Measurements from ENCODE around the gene DSCAML1. TPM values are rescaled to one million over a fixed set of nuclear protein-coding genes. Genes with fewer than 3 reads are reported as not detected.

Gene DSCAML1
- total and polyA plus RNA-seq, 2 donors, result 1.4 to 2.0 TPM

- Histone ChIP-seq H3K4me1 (ENCODE audit: insufficient read depth) (no peaks in the 10 kb centered on the region), H3K27ac (ENCODE audit: low read depth) (no peak overlapping the region), H3K36me3 (ENCODE audit: insufficient read depth) (no peaks in the 10 kb centered on the region), H3K4me3 (ENCODE audit: low read depth, low read length) (no peak overlapping the region)
- DNase-seq (ENCODE audit: extremely low spot score), result no peak
- 74% methylated on average over 11 of the region's 11 CpGs for WGBS
Measured at GRCh38 chr11:117427356-117427874, 369.6 kb downstream of the DSCAML1 start.

- Histone ChIP-seq H3K27ac (ENCODE audit: low read depth) (no peak overlapping the region), H3K4me1 (ENCODE audit: insufficient read depth) (no peaks in the 10 kb centered on the region), H3K4me3 (ENCODE audit: low read depth, low read length) (no peak overlapping the region), H3K36me3 (ENCODE audit: insufficient read depth) (no peaks in the 10 kb centered on the region)
- WGBS, result 82% methylated on average over 7 of the region's 7 CpGs
- no peak for DNase-seq (ENCODE audit: extremely low spot score)
Measured at GRCh38 chr11:117426941-117427340, 370.1 kb downstream of the DSCAML1 start.

- no peaks in the 10 kb centered on the region for H3K4me1 ChIP-seq (ENCODE audit: insufficient read depth)
- H3K4me3 ChIP-seq (ENCODE audit: low read depth, low read length), result no peak overlapping the region
- no peaks in the 10 kb centered on the region for H3K36me3 ChIP-seq (ENCODE audit: insufficient read depth)
- 4% methylated on average over 17 of the region's 17 CpGs for WGBS
- DNase-seq (ENCODE audit: extremely low spot score), result no peak
- no peak overlapping the region for H3K27ac ChIP-seq (ENCODE audit: low read depth)
Measured at GRCh38 chr11:117426297-117426685, 370.7 kb downstream of the DSCAML1 start.

DNA sequence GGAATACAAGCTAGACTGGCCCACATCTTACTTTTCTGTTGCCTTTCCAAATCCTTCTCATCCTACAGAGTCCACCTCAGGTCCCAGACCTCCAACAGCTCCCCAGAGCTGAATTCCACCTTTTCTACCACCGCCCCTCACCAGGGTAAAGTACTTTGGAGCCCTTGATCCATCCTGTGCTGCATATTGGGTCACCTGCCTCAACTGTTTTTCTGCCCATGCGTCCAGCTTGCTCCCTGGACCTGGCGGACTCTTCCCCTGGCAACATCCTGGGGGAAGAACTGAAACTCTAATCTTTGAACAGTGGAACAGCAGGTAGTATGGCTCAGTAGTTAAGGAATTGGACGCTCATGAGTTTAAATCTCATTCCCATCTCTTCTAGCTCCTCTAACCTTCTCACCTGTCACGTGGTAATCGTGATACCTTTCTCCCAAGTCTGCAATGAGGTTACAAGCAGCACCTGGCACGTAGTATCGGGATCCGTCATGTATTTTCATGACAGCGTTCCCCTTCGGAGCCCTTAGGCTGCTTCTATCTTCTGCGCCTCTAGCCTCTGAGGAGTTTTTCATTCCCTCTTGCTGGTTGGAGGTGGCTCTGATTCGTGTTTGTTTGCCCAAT lies 371.2 kb downstream of the DSCAML1 start:
- H3K36me3 ChIP-seq (ENCODE audit: insufficient read depth), result no peaks in the 10 kb centered on the region
- H3K4me3 ChIP-seq (ENCODE audit: low read depth, low read length), result no peak overlapping the region
- H3K4me1 ChIP-seq (ENCODE audit: insufficient read depth), result no peaks in the 10 kb centered on the region
- no peak for DNase-seq (ENCODE audit: extremely low spot score)
- no peak overlapping the region for H3K27ac ChIP-seq (ENCODE audit: low read depth)
- 54% methylated on average over 13 of the region's 13 CpGs for WGBS

GRCh38 chr11:117424781-117425180 lies 372.2 kb downstream of the DSCAML1 start:
- no peaks in the 10 kb centered on the region for H3K36me3 ChIP-seq (ENCODE audit: insufficient read depth)
- WGBS, result 65% methylated on average over 4 of the region's 4 CpGs
- no peak overlapping the region for H3K27ac ChIP-seq (ENCODE audit: low read depth)
- no peak overlapping the region for H3K4me3 ChIP-seq (ENCODE audit: low read depth, low read length)
- H3K4me1 ChIP-seq (ENCODE audit: insufficient read depth), result no peaks in the 10 kb centered on the region
- DNase-seq (ENCODE audit: extremely low spot score), result no peak

GRCh38 chr11:117423046-117423575 lies 373.9 kb downstream of the DSCAML1 start:
- no peaks in the 10 kb centered on the region for H3K4me1 ChIP-seq (ENCODE audit: insufficient read depth)
- no peak overlapping the region for H3K4me3 ChIP-seq (ENCODE audit: low read depth, low read length)
- WGBS, result 92% methylated on average over 14 of the region's 14 CpGs
- no peak overlapping the region for H3K27ac ChIP-seq (ENCODE audit: low read depth)
- DNase-seq (ENCODE audit: extremely low spot score), result no peak
- no peaks in the 10 kb centered on the region for H3K36me3 ChIP-seq (ENCODE audit: insufficient read depth)

DNA sequence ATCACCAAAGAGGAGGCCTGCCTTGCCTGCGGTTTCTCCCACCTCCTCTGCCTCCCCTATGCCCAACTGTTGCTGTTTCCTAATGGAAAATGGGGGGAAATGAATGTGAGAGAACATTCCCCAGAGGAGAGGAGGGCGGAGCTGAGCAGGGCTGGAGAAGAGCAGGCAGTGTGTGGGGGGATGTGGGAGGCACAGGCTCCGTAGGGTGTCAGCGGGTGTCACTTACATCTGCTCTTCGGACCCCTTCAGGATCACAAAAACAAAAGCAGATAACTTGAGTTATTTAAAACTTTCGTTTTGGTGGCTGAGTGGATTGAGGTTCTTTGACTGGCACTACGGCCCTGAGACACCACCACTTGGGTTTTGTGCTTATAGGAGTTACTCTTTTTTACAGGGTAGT lies 375.5 kb downstream of the DSCAML1 start:
- Histone ChIP-seq H3K36me3 (ENCODE audit: insufficient read depth) (no peaks in the 10 kb centered on the region), H3K4me3 (ENCODE audit: low read depth, low read length) (no peak overlapping the region), H3K27ac (ENCODE audit: low read depth) (no peak overlapping the region), H3K4me1 (ENCODE audit: insufficient read depth) (no peaks in the 10 kb centered on the region)
- 83% methylated on average over 7 of the region's 7 CpGs for WGBS
- no peak for DNase-seq (ENCODE audit: extremely low spot score)

DNA sequence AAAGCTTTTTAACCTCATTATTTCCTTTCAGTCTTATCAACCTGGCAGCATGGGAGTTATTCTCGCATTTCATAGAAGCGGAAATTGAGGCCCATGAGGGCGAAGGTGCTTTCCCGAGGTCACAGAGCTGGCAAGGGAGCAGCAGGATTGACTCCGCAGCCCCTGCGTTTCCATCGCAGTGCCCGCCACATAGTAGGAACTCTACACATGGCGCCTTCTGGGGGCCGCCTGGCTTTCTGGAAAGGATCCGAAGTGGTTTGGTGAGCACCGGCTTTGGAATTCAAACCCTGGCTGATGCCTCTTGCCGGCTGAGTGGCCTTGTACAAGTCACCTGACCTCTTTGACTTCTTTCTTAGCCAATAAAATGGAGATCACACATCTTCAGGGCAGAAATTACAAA lies 376.0 kb downstream of the DSCAML1 start:
- no peaks in the 10 kb centered on the region for H3K4me1 ChIP-seq (ENCODE audit: insufficient read depth)
- H3K27ac ChIP-seq (ENCODE audit: low read depth), result no peak overlapping the region
- no peak overlapping the region for H3K4me3 ChIP-seq (ENCODE audit: low read depth, low read length)
- H3K36me3 ChIP-seq (ENCODE audit: insufficient read depth), result no peaks in the 10 kb centered on the region
- DNase-seq (ENCODE audit: extremely low spot score), result no peak
- WGBS, result 82% methylated on average over 13 of the region's 13 CpGs

- Histone ChIP-seq H3K36me3 (ENCODE audit: insufficient read depth) (no peaks in the 10 kb centered on the region), H3K4me3 (ENCODE audit: low read depth, low read length) (no peak overlapping the region), H3K27ac (ENCODE audit: low read depth) (no peak overlapping the region), H3K4me1 (ENCODE audit: insufficient read depth) (no peaks in the 10 kb centered on the region)
- WGBS, result 96% methylated on average over 6 of the region's 6 CpGs
- DNase-seq (ENCODE audit: extremely low spot score), result no peak
Measured at GRCh38 chr11:117420598-117420997, 376.4 kb downstream of the DSCAML1 start.

- 89% methylated on average over 12 of the region's 12 CpGs for WGBS
- H3K36me3 ChIP-seq (ENCODE audit: insufficient read depth), result no peaks in the 10 kb centered on the region
- DNase-seq (ENCODE audit: extremely low spot score), result no peak
- H3K27ac ChIP-seq (ENCODE audit: low read depth), result no peak overlapping the region
- H3K4me3 ChIP-seq (ENCODE audit: low read depth, low read length), result no peak overlapping the region
- H3K4me1 ChIP-seq (ENCODE audit: insufficient read depth), result no peaks in the 10 kb centered on the region
Measured at GRCh38 chr11:117420143-117420485, 376.9 kb downstream of the DSCAML1 start.

DNA sequence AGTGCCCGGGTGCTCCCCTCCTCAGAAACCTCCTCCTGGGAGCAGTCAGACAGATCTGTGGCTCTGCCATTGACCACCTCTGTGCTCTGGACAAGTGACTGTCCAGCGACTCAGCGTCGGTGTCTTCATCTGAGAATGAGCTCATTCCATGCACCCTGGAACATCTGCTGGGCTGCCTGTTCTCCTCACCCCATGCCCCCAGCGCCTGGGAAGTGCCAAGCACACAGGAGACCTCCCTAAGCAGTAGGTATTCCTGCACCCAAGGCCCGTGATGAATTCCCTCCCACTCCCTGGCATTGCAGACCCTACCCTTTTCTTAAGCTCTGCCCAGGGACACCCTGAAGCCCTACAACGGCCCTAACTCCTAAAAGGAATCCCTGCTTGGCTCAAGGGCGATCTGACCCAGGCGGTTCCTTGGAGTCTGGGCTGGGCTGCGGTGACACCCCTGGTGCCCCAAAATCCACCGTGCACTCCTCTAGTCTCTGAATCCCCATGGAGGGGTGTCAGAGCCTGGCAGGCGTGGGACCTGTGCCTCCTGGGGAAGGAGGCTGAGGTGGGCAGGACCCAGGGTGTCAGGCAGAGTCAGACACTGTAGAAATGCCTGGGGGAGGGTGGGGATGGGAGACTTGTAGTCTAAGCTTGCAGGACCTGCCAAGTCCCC lies 377.4 kb downstream of the DSCAML1 start:
- no peaks in the 10 kb centered on the region for H3K36me3 ChIP-seq (ENCODE audit: insufficient read depth)
- no peak overlapping the region for H3K4me3 ChIP-seq (ENCODE audit: low read depth, low read length)
- H3K4me1 ChIP-seq (ENCODE audit: insufficient read depth), result no peaks in the 10 kb centered on the region
- H3K27ac ChIP-seq (ENCODE audit: low read depth), result no peak overlapping the region
- WGBS, result 82% methylated on average over 12 of the region's 12 CpGs
- no peak for DNase-seq (ENCODE audit: extremely low spot score)

DNA sequence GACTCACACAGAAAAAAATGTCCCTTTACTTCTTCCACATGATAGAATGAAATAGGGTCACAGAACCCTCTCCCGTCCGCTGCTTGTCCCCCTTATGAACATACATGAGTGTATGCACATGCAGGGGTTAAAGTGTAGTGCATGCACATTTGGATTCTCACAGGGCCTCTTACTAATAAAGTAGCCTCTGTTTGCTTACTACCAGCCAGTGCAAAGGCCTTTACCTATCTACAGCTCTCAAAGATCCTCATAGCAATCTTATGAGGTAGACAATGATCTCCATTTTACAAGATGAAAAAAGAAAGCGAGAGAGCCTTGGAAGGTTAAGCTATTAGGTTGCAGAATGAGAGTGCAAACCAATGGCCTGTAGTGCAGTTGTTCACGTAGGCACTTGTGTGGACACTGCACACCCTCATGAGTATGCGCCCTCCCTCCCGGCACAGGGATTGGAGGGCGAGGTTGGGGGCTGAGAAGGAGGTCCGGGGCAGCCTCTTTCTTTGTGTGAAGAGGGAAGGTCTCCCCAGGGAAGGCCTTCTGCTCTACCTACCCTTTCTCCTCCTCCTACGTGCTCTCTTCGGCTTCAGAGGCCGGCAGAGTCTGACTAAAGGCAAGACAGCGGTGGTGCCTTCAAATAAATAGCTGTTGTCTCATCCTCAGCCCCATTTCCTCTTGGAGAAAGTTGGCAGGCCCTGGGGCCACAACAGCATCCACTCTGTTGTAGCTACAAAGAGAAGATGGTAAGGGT lies 378.1 kb downstream of the DSCAML1 start:
- Histone ChIP-seq H3K4me1 (ENCODE audit: insufficient read depth) (no peaks in the 10 kb centered on the region), H3K27ac (ENCODE audit: low read depth) (no peak overlapping the region), H3K36me3 (ENCODE audit: insufficient read depth) (no peaks in the 10 kb centered on the region), H3K4me3 (ENCODE audit: low read depth, low read length) (no peak overlapping the region)
- 81% methylated on average over 12 of the region's 12 CpGs for WGBS
- DNase-seq (ENCODE audit: extremely low spot score), result no peak

GRCh38 chr11:117417856-117418255 lies 379.2 kb downstream of the DSCAML1 start:
- WGBS, result 84% methylated on average over 12 of the region's 12 CpGs
- no peaks in the 10 kb centered on the region for H3K36me3 ChIP-seq (ENCODE audit: insufficient read depth)
- DNase-seq (ENCODE audit: extremely low spot score), result no peak
- no peak overlapping the region for H3K4me3 ChIP-seq (ENCODE audit: low read depth, low read length)
- no peak overlapping the region for H3K27ac ChIP-seq (ENCODE audit: low read depth)
- no peaks in the 10 kb centered on the region for H3K4me1 ChIP-seq (ENCODE audit: insufficient read depth)

DNA sequence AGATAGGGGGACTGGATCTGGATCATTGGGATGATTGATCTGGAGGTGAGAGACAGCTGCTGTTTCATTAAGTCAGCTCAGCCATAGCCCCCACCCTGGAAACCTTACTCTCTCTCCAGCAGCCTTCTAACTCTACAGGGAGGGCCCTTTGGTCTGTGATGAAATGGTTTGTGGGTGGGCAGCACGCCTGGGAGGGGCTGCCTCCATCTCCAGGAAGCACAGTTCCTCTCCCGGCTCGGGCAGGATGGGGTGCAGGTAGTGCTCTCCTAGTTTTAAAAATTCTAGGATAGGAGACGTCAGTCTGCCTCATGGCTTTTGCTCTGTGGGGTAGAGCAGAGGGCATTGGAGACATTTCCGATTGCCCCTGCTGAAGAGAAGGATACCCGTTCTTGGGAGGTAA lies 379.7 kb downstream of the DSCAML1 start:
- H3K36me3 ChIP-seq (ENCODE audit: insufficient read depth), result peaks cover 1% of the 10 kb centered on the region
- no peak overlapping the region for H3K27ac ChIP-seq (ENCODE audit: low read depth)
- 56% methylated on average over 6 of the region's 6 CpGs for WGBS
- H3K4me1 ChIP-seq (ENCODE audit: insufficient read depth), result no peaks in the 10 kb centered on the region
- DNase-seq (ENCODE audit: extremely low spot score), result no peak
- no peak overlapping the region for H3K4me3 ChIP-seq (ENCODE audit: low read depth, low read length)

All from urinary bladder (tissue), 4 donors.